HUES6 (cell line): ENCODE data around the gene SFI1.
"Not testable (repeated sequence)": the region's sequence is repeated elsewhere in the genome, so short reads cannot be mapped to it uniquely, and the experiment has no call there.

ENCODE experiments used
- H3K27ac ChIP-seq: 2 replicates; pipeline ENCODE4 v1.7.0; 2013; ENCODE audit warnings: low read depth, mild to moderate bottlenecking, low read length, inconsistent platforms
- H3K27me3 ChIP-seq: 2 replicates; pipeline ENCODE4 v1.6.1; 2013; ENCODE audit warnings: low read length; ENCODE audit not compliant: control insufficient read depth, insufficient read depth
- H3K36me3 ChIP-seq: 2 replicates; pipeline ENCODE4 v1.6.1; 2013; ENCODE audit warnings: low read length; ENCODE audit not compliant: control insufficient read depth, insufficient read depth
- H3K4me1 ChIP-seq: 2 replicates; pipeline ENCODE4 v1.6.1; 2013; ENCODE audit warnings: low read length; ENCODE audit not compliant: control insufficient read depth, insufficient read depth
- H3K4me3 ChIP-seq: 2 replicates; pipeline ENCODE4 v1.5.1; 2013; ENCODE audit warnings: low read depth, low read length
- H3K9ac ChIP-seq: one replicate; pipeline ENCODE4 v1.6.1; 2013; ENCODE audit warnings: mild to moderate bottlenecking, low read length
- H3K9me3 ChIP-seq: 2 replicates; pipeline ENCODE4 v1.6.1; 2013; ENCODE audit warnings: low read depth, low read length; ENCODE audit not compliant: control insufficient read depth, insufficient read depth

SFI1 gene

GRCh38 chr22:31588970-31589675 is 92.8 kb downstream of the SFI1 start:
- Histone ChIP-seq H3K9me3 (0 out of 2 replicates have a peak, but pooled peaks cover 3% of the 10 kb centered on the region), H3K36me3 (peaks cover 29% of the 10 kb centered on the region), H3K27me3 (no peaks in the 10 kb centered on the region), H3K27ac (no peak overlapping the region), H3K4me3 (no peak overlapping the region), H3K9ac (no peak overlapping the region), H3K4me1 (no peaks in the 10 kb centered on the region)

- not testable (repeated sequence) for H3K27ac ChIP-seq, H3K9ac ChIP-seq, H3K9me3 ChIP-seq, H3K4me3 ChIP-seq, H3K27me3 ChIP-seq, H3K4me1 ChIP-seq
- H3K36me3 ChIP-seq: peaks cover 26% of the 10 kb centered on the region
Measured at GRCh38 chr22:31590161-31590560, 93.8 kb downstream of the SFI1 start.

- no peaks in the 10 kb centered on the region for H3K36me3 ChIP-seq
- H3K9me3 ChIP-seq: 0 out of 2 replicates have a peak, but pooled peaks cover 4% of the 10 kb centered on the region
- no peak overlapping the region for H3K27ac ChIP-seq
- no peaks in the 10 kb centered on the region for H3K27me3 ChIP-seq
- H3K4me3 ChIP-seq: no peak overlapping the region
- H3K4me1 ChIP-seq: no peaks in the 10 kb centered on the region
- no peak overlapping the region for H3K9ac ChIP-seq
Measured at GRCh38 chr22:31595271-31595670, 98.9 kb downstream of the SFI1 start.

- H3K27me3 ChIP-seq: no peaks in the 10 kb centered on the region
Measured at GRCh38 chr22:31602259-31602952, 106.1 kb downstream of the SFI1 start.

GRCh38 chr22:31603081-31603525 is 106.8 kb downstream of the SFI1 start:
- no peaks in the 10 kb centered on the region for H3K4me1 ChIP-seq
- H3K4me3 ChIP-seq: no peak overlapping the region
- no peak overlapping the region for H3K9ac ChIP-seq
- no peaks in the 10 kb centered on the region for H3K27me3 ChIP-seq
- H3K36me3 ChIP-seq: peaks cover 9% of the 10 kb centered on the region
- no peak overlapping the region for H3K27ac ChIP-seq
- H3K9me3 ChIP-seq: no peaks in the 10 kb centered on the region

More at GRCh38 chr22:31602259-31602952, 106.1 kb downstream of the SFI1 start:
- Histone ChIP-seq H3K36me3 (peaks cover 9% of the 10 kb centered on the region), H3K27ac (peak overlapping the region; percentile 7; the same call in 1 of the 2 replicates), H3K4me1 (no peaks in the 10 kb centered on the region), H3K9ac (no peak overlapping the region), H3K4me3 (no peak overlapping the region), H3K9me3 (no peaks in the 10 kb centered on the region)

GRCh38 chr22:31603574-31603973 is 107.2 kb downstream of the SFI1 start:
- Histone ChIP-seq H3K4me3 (no peak overlapping the region), H3K4me1 (no peaks in the 10 kb centered on the region), H3K9me3 (no peaks in the 10 kb centered on the region), H3K27ac (no peak overlapping the region), H3K27me3 (no peaks in the 10 kb centered on the region), H3K36me3 (peaks cover 9% of the 10 kb centered on the region), H3K9ac (no peak overlapping the region)

GRCh38 chr22:31604137-31604705 is 107.9 kb downstream of the SFI1 start:
- no peak overlapping the region for H3K4me3 ChIP-seq
- H3K27ac ChIP-seq: no peak overlapping the region
- peaks cover 9% of the 10 kb centered on the region for H3K36me3 ChIP-seq
- H3K9ac ChIP-seq: no peak overlapping the region
- H3K27me3 ChIP-seq: no peaks in the 10 kb centered on the region
- no peaks in the 10 kb centered on the region for H3K9me3 ChIP-seq
- H3K4me1 ChIP-seq: no peaks in the 10 kb centered on the region

- H3K27me3 ChIP-seq: no peaks in the 10 kb centered on the region
- H3K36me3 ChIP-seq: peaks cover 9% of the 10 kb centered on the region
- no peak overlapping the region for H3K27ac ChIP-seq
- H3K9me3 ChIP-seq: no peaks in the 10 kb centered on the region
- H3K4me3 ChIP-seq: no peak overlapping the region
- no peaks in the 10 kb centered on the region for H3K4me1 ChIP-seq
- H3K9ac ChIP-seq: no peak overlapping the region
Measured at GRCh38 chr22:31604746-31605705, 108.7 kb downstream of the SFI1 start.

- Histone ChIP-seq H3K27me3 (no peaks in the 10 kb centered on the region), H3K4me1 (no peaks in the 10 kb centered on the region), H3K36me3 (peaks cover 9% of the 10 kb centered on the region), H3K4me3 (no peak overlapping the region), H3K27ac (no peak overlapping the region), H3K9me3 (no peaks in the 10 kb centered on the region), H3K9ac (no peak overlapping the region)
Measured at GRCh38 chr22:31605851-31606585, 109.7 kb downstream of the SFI1 start.

GRCh38 chr22:31607696-31608095 is 111.4 kb downstream of the SFI1 start:
- no peak overlapping the region for H3K4me3 ChIP-seq
- no peaks in the 10 kb centered on the region for H3K9me3 ChIP-seq
- H3K9ac ChIP-seq: no peak overlapping the region
- H3K27me3 ChIP-seq: no peaks in the 10 kb centered on the region
- no peak overlapping the region for H3K27ac ChIP-seq
- H3K36me3 ChIP-seq: peaks cover 8% of the 10 kb centered on the region; the same call in 1 of the 2 replicates
- H3K4me1 ChIP-seq: no peaks in the 10 kb centered on the region
